Astrocyte (in vitro differentiated cells and primary cell): ENCODE measurements around the gene GJD2.

Source experiments
- CTCF ChIP-seq: IDR thresholded peaks from 2 replicates; pipeline ENCODE4 v1.5.1; 2011; ENCODE audit warnings: low read depth, mild to moderate bottlenecking, inconsistent platforms, low read length, moderate library complexity; ENCODE audit not compliant: insufficient read depth
- EZH2 ChIP-seq: IDR thresholded peaks from 2 replicates; pipeline ENCODE4 v1.6.1; 2012; ENCODE audit warnings: mild to moderate bottlenecking, low read length, inconsistent platforms; ENCODE audit not compliant: insufficient read depth

- TF ChIP-seq CTCF (no peak), EZH2 (no peak)
These were observed 612 bp downstream of the GJD2 start for GRCh38 chr15:34754171-34754601.
